ENCODE results near the gene AWAT1. TPM values are rescaled to one million over a fixed set of nuclear protein-coding genes. Genes with fewer than 3 reads are reported as not detected.
"Not testable (repeated sequence)": the region's sequence is repeated elsewhere in the genome, so short reads cannot be mapped to it uniquely, and the experiment has no call there.

Gene AWAT1
- total RNA-seq, 1 experiment from 2014 or later = not detected

- no CpG with 5 or more reads among the region's 6 CpGs for WGBS (ENCODE audit: extremely low coverage, insufficient read length, low lambda C conversion rate)
- not testable (repeated sequence) for H4K91ac ChIP-seq (ENCODE audit: insufficient read length, low read depth, low read length); DNase-seq; H4K8ac ChIP-seq (replicated peaks; ENCODE audit: insufficient read length, low read depth, low read length); H3K23me2 ChIP-seq (ENCODE audit: insufficient read length, low read depth, low read length, poor library complexity, severe bottlenecking); H3K4ac ChIP-seq (ENCODE audit: low read depth, low read length); H2AK5ac ChIP-seq (ENCODE audit: insufficient read length, low read length); H2AFZ ChIP-seq (ENCODE audit: low read length); H3K14ac ChIP-seq (ENCODE audit: insufficient read depth, low read length); H3K4me3 Mint-ChIP-seq; H3K79me2 ChIP-seq (ENCODE audit: insufficient read depth, low read length); H3K4me1 Mint-ChIP-seq; H3K9ac ChIP-seq (ENCODE audit: extremely low read depth, insufficient read length, low read length); H3K27ac ChIP-seq (ENCODE audit: insufficient read length, low read depth, low read length); H3K4me1 ChIP-seq (ENCODE audit: insufficient read depth, low read length); H3K79me1 ChIP-seq (ENCODE audit: insufficient read depth, low read depth, low read length, poor library complexity, severe bottlenecking); H4K5ac ChIP-seq (ENCODE audit: insufficient read length, low read depth, low read length); H2BK5ac ChIP-seq (ENCODE audit: insufficient read length, low read length); H3K9me3 ChIP-seq (ENCODE audit: control insufficient read depth, low read depth, low read length); H3K27me3 ChIP-seq (ENCODE audit: insufficient read depth, low read length); H2BK12ac ChIP-seq (ENCODE audit: insufficient read length, low read depth, low read length); H4K20me1 ChIP-seq (ENCODE audit: control insufficient read depth, insufficient read depth, insufficient read length); H2BK20ac ChIP-seq (ENCODE audit: low read depth, low read length, poor library complexity, severe bottlenecking); H3K23ac ChIP-seq (ENCODE audit: insufficient read length, low read depth, low read length); H3K27ac Mint-ChIP-seq; H3K36me3 Mint-ChIP-seq (ENCODE audit: insufficient read depth in 1 of 3, low read depth in 3 of 3); H3K27me3 Mint-ChIP-seq (ENCODE audit: low read depth); H2BK15ac ChIP-seq (ENCODE audit: low read depth, low read length); H3K4me2 ChIP-seq (ENCODE audit: insufficient read depth, insufficient read length, low read length); H2BK120ac ChIP-seq (ENCODE audit: low read depth, low read length, poor library complexity, severe bottlenecking); H3K56ac ChIP-seq (ENCODE audit: insufficient read length, low read depth, low read length); H3T11ph ChIP-seq (ENCODE audit: low read length); H3K18ac ChIP-seq (ENCODE audit: insufficient read length, low read depth, low read length)
- TF ChIP-seq CTCF (conservative IDR thresholded peaks at IDR 0.05) = peak; percentile 14; the same call in 1 of the 3 replicates
- peaks cover 44 to 48% of the 10 kb centered on the region in 2 experiments for H3K9me3 Mint-ChIP-seq
These were observed 24.9 kb upstream of the AWAT1 start for GRCh38 chrX:70209570-70209969.
